ENCODE data around the gene ZNF688.

Gene ZNF688

DNA sequence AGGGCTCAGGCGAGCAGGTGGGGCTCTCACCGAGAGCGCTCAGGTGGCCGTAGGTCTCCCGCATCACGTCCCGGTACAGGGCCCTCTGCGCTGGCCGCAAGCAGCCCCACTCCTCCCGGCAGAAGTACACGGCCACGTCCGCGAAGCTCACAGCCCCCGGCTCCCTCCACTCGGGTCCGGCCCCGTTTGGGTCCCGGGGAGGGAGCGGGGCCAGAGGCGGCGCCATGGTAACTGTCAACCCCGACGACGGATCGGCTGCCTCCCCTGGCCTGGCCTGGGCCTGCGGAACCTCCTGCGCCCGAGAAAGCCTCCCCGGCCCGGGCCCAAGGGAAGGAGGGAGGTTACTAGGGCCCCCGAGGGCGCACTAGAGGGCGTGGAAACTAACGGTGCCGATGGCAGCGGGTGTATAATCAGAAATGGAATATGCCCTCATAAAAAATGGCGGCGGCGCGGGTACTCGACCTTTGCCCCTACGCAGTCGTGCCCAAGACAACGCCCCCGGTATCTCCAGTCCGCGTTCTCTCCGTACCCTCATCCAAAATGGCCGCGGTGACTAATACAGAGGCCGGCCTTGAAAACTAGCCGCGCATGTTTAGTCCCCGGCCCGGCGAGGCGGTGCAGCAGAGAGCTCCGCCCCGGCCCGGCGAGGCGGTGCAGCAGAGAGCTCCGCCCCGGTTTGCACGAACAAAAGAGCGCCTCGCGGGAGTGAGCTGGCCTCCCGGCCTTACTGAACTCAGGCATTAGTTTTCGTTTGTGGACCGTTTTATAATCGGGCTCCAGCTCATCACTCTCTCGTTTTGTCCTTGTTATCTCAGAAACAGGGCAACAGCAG lies 13.3 kb downstream of the ZNF688 start, which contains the start of gene ZNF764:
TSS of gene ZNF764 (minus strand) at position 418 of the 832 bp plus-strand sequence. CDS start at position 226, 192 bp downstream.
- peaks cover 7% of the 10 kb centered on the region for H3K36me3 ChIP-seq (replicated peaks)
- H3K4me3 ChIP-seq (ENCODE audit: low read depth, low read length), result peak within 1 kb of the TSS; percentile 79
- in situ Hi-C loops (cut with HindIII; ENCODE audit: low pct_ligation_motif_present, low sequenced_read_pairs), result no loop called here
- H3K27me3 ChIP-seq (replicated peaks), result no peaks in the 10 kb centered on the region
- peak within 1 kb of the TSS; percentile 73 for H3K27ac ChIP-seq
- TF ChIP-seq, protein P1, sequence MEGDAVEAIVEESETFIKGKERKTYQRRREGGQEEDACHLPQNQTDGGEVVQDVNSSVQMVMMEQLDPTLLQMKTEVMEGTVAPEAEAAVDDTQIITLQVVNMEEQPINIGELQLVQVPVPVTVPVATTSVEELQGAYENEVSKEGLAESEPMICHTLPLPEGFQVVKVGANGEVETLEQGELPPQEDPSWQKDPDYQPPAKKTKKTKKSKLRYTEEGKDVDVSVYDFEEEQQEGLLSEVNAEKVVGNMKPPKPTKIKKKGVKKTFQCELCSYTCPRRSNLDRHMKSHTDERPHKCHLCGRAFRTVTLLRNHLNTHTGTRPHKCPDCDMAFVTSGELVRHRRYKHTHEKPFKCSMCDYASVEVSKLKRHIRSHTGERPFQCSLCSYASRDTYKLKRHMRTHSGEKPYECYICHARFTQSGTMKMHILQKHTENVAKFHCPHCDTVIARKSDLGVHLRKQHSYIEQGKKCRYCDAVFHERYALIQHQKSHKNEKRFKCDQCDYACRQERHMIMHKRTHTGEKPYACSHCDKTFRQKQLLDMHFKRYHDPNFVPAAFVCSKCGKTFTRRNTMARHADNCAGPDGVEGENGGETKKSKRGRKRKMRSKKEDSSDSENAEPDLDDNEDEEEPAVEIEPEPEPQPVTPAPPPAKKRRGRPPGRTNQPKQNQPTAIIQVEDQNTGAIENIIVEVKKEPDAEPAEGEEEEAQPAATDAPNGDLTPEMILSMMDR (IDR thresholded peaks at IDR 0.05; ENCODE audit: low read depth, low read length, missing control alignments), result no peak
- peak; percentile 98 for DNase-seq

DNA sequence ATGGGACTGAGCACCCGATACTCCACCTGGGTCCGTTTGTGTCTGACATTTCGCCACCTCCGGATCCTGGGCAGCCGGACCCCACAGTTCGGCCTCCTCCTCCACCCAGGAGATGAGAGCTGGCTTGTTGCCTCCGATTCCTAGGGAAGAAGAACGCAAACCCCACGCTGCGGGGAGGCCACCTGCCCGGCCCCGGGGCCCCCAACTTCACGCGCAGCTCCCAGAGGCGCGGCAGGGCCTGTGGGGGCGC lies 13.9 kb downstream of the ZNF688 start:
- Histone ChIP-seq H3K27ac (peak overlapping the region; percentile 73), H3K27me3 (replicated peaks) (no peaks in the 10 kb centered on the region), H3K36me3 (replicated peaks) (peaks cover 7% of the 10 kb centered on the region), H3K4me3 (ENCODE audit: low read depth, low read length) (peak overlapping the region; percentile 79)
- no peak for DNase-seq
- TF ChIP-seq, protein P1 (IDR thresholded peaks at IDR 0.05; ENCODE audit: low read depth, low read length, missing control alignments), result no peak
- in situ Hi-C loops (cut with HindIII; ENCODE audit: low pct_ligation_motif_present, low sequenced_read_pairs), result no loop called here

DNA sequence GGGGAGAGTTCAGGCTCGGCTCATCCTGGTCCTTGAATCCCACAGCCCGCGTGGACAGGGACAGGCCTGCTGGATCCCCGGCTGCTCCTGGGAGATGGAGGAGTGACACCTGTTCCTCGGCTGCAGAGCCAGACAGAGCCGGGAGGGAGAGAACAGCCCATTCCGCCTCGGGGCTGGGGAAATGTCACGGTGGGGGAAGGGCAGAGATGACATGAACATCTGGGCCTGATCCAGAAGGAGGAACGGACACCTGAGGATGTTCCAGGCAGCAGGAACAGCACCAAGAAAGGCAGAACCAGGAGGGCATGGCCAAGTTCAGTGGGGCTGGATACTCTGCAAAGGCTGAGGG lies 15.4 kb downstream of the ZNF688 start:
- no peaks in the 10 kb centered on the region for H3K27me3 ChIP-seq (replicated peaks)
- H3K4me3 ChIP-seq (ENCODE audit: low read depth, low read length), result no peak overlapping the region
- peaks cover 7% of the 10 kb centered on the region for H3K36me3 ChIP-seq (replicated peaks)
- TF ChIP-seq, protein P1 (IDR thresholded peaks at IDR 0.05; ENCODE audit: low read depth, low read length, missing control alignments), result no peak
- no peak overlapping the region for H3K27ac ChIP-seq
- in situ Hi-C loops (cut with HindIII; ENCODE audit: low pct_ligation_motif_present, low sequenced_read_pairs), result no loop called here
- DNase-seq, result no peak

DNA sequence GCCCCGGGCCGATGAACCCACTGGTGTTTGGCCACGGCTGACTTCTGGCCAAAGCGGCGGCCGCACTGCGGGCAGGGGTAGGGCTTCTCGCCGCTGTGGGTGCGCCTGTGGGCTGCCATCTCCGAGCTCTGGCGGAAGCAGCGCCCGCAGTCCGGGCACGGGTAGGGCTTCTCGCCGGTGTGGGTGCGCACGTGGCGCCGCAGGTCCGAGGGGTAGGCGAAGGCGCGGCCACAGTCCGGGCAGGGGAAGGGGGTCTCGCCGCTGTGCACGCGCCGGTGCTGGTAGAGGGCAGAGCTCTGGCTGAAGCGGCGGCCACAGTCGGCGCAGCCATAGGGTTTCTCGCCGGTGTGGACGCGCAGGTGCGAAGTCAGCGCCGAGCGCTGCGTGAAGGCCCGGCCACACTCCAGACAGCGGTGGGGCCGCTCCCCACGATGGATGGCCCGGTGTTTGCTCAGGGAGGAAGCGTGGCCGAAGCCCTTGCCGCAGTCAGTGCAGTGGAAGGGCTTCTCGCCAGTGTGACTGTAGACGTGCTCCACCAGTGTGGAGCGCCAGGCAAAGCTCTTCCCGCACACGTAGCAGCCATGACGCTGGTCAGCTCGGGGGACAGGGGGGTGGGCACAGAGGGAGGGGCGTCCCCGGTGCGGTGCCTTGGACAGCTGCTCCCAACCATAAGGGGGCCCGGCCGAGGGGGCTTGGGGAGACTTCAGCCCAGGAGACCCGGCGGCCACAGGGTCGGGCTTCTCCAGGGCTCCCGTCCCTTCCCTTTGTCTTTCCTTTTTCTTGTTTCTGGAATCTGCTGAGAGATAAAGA lies 16.0 kb downstream of the ZNF688 start:
- in situ Hi-C loops (cut with HindIII; ENCODE audit: low pct_ligation_motif_present, low sequenced_read_pairs), result no loop called here

DNA sequence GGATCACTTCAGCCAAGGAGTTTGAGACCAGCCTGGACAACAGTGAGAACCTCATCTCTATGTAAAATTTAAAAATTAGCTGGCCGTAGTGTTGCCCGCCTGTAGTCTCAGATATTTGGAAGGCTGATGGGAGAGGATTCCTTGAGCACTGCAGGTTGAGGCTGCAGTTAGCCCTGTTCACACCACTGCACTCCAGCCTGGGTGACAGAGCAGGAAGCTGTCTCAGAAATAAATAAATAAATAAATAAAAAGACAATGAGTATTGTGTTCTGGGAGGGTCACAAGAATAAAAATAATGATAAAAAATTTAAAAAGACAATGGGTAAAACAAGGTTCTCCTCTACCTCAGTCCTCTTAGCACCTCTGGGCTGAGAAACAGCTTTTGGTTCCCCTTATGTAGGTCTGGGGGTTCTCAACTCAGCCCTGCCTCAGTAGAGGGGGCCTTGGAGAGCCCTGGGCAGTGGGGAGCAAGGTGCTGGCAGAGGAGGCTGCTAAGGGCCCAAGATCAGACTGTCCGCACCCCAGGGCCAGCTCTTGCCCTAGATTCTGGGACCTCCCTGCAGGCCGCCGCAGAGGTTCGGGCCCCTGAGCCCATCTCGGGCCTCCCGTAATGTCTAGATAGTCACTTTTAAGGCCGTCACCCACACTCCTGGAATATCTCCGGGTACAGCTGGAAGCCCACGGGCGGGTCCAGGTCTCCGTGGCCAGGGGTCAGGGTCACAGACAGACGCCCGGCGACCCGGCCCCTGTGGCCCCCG lies 16.8 kb downstream of the ZNF688 start:
- Histone ChIP-seq H3K36me3 (replicated peaks) (peaks cover 7% of the 10 kb centered on the region), H3K27me3 (replicated peaks) (no peaks in the 10 kb centered on the region), H3K4me3 (ENCODE audit: low read depth, low read length) (no peak overlapping the region), H3K27ac (no peak overlapping the region)
- TF ChIP-seq, protein P1 (IDR thresholded peaks at IDR 0.05; ENCODE audit: low read depth, low read length, missing control alignments), result no peak
- no peak for DNase-seq
- in situ Hi-C loops (cut with HindIII; ENCODE audit: low pct_ligation_motif_present, low sequenced_read_pairs), result no loop called here

More for the DNA sequence above, 16.0 kb downstream of the ZNF688 start:
- Histone ChIP-seq H3K4me3 (ENCODE audit: low read depth, low read length) (no peak overlapping the region), H3K36me3 (replicated peaks) (peaks cover 7% of the 10 kb centered on the region), H3K27ac (no peak overlapping the region), H3K27me3 (replicated peaks) (no peaks in the 10 kb centered on the region)
- no peak for DNase-seq
- TF ChIP-seq, protein P1 (IDR thresholded peaks at IDR 0.05; ENCODE audit: low read depth, low read length, missing control alignments), result no peak

All from brain microvascular endothelial cell (primary cell).